Glutamatergic neuron (in vitro differentiated cells): ENCODE data around the gene CACNA1C. TPM values are rescaled to one million over a fixed set of nuclear protein-coding genes. Genes with fewer than 3 reads are reported as not detected.

Experiments
- DNase-seq: peaks from one replicate; pipeline ENCODE4 v3.0.0; 2022
- H3K27ac Mint-ChIP-seq: one replicate; pipeline ENCODE4 v1.8.0; 2020; ENCODE audit warnings: mild to moderate bottlenecking, mixed read lengths, inconsistent platforms; ENCODE audit not compliant: unreplicated experiment
- H3K27me3 Mint-ChIP-seq: one replicate; pipeline ENCODE4 v1.8.0; 2020; ENCODE audit warnings: mild to moderate bottlenecking, moderate library complexity, mixed read lengths, inconsistent platforms; ENCODE audit not compliant: unreplicated experiment
- H3K36me3 Mint-ChIP-seq: one replicate; pipeline ENCODE4 v1.8.0; 2020; ENCODE audit warnings: mild to moderate bottlenecking, mixed read lengths, inconsistent platforms; ENCODE audit not compliant: unreplicated experiment
- H3K4me1 Mint-ChIP-seq: one replicate; pipeline ENCODE4 v1.8.0; 2020; ENCODE audit warnings: mild to moderate bottlenecking, low read depth, mixed read lengths, inconsistent platforms; ENCODE audit not compliant: unreplicated experiment
- H3K4me3 Mint-ChIP-seq: one replicate; pipeline ENCODE4 v1.8.0; 2020; ENCODE audit warnings: mild to moderate bottlenecking, mixed read lengths, inconsistent platforms; ENCODE audit not compliant: unreplicated experiment
- H3K9me3 Mint-ChIP-seq: one replicate; pipeline ENCODE4 v1.8.0; 2020; ENCODE audit warnings: mild to moderate bottlenecking, moderate library complexity, mixed read lengths, inconsistent platforms; ENCODE audit not compliant: unreplicated experiment
- CTCF ChIP-seq: fragments of 200-600 bp; sonication (generic); IDR thresholded peaks from one replicate; pipeline ENCODE4 v1.5.0; 2021; ENCODE audit not compliant: partially characterized antibody, unreplicated experiment
- total RNA-seq: library from RNA; stranded (reverse); fragmentation: NEBNext Ultra II Directional; extraction: Animal tissue kit (Norgen Biotek cat#: 25700); gene quantifications from one replicate; pipeline ENCODE4 v1.2.1, GENCODE V29; 2021; ENCODE audit not compliant: unreplicated experiment

CACNA1C gene
- total RNA-seq, 1 donor from 2014 or later: 11.0 TPM

GRCh38 chr12:2686280-2686646 is 633.5 kb downstream of the CACNA1C start:
- peaks cover 10% of the 10 kb centered on the region for H3K27me3 Mint-ChIP-seq
- H3K36me3 Mint-ChIP-seq: peaks cover 8% of the 10 kb centered on the region
- H3K4me3 Mint-ChIP-seq: no peak overlapping the region
- H3K9me3 Mint-ChIP-seq: peaks cover 11% of the 10 kb centered on the region
- H3K27ac Mint-ChIP-seq: no peak overlapping the region
- TF ChIP-seq CTCF: no peak
- no peak for DNase-seq
- peaks cover 12% of the 10 kb centered on the region for H3K4me1 Mint-ChIP-seq

GRCh38 chr12:2687058-2687457 is 634.3 kb downstream of the CACNA1C start:
- TF ChIP-seq CTCF: no peak
- no peak for DNase-seq
- no peak overlapping the region for H3K27ac Mint-ChIP-seq
- no peak overlapping the region for H3K4me3 Mint-ChIP-seq
- peaks cover 14% of the 10 kb centered on the region for H3K9me3 Mint-ChIP-seq
- H3K4me1 Mint-ChIP-seq: peaks cover 8% of the 10 kb centered on the region
- peaks cover 10% of the 10 kb centered on the region for H3K27me3 Mint-ChIP-seq
- H3K36me3 Mint-ChIP-seq: peaks cover 8% of the 10 kb centered on the region

DNA sequence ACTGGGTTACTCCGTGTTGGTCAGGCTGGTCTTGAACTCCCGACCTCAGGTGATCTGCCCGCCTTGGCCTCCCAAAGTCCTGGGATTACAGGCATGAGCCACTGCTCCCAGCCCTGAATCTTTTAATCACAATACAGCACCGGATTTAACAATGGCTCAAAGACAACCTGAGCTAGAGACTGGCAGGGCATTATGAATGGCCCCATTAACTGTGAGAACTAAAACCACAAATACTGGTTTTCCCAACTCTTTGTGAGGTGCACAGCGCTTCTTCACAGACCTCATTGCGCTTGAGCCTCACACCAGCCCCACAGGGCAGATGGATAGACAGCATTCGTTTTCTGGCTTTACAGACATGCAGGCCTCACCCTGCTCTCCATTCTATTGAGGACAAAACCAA is 634.9 kb downstream of the CACNA1C start:
- H3K9me3 Mint-ChIP-seq: peaks cover 11% of the 10 kb centered on the region
- no peak for DNase-seq
- H3K4me1 Mint-ChIP-seq: peaks cover 10% of the 10 kb centered on the region
- no peak for TF ChIP-seq CTCF
- H3K27me3 Mint-ChIP-seq: peaks cover 10% of the 10 kb centered on the region
- peaks cover 2% of the 10 kb centered on the region for H3K36me3 Mint-ChIP-seq
- H3K27ac Mint-ChIP-seq: no peak overlapping the region
- H3K4me3 Mint-ChIP-seq: no peak overlapping the region

DNA sequence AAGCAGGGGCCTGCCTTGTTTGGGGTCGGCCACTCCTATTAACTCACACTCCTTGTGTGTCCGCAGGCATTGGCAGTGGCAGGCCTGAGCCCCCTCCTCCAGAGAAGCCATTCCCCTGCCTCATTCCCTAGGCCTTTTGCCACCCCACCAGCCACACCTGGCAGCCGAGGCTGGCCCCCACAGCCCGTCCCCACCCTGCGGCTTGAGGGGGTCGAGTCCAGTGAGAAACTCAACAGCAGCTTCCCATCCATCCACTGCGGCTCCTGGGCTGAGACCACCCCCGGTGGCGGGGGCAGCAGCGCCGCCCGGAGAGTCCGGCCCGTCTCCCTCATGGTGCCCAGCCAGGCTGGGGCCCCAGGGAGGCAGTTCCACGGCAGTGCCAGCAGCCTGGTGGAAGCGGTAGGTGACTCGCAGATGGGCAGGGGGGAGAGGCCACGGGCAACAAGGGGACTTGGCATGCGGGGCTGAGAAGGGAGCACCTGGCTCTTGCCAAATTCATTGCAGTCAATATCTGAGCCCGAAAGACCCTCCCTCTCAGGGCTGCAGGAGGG is 635.7 kb downstream of the CACNA1C start:
- Mint-ChIP-seq H3K4me1 (peaks cover 9% of the 10 kb centered on the region), H3K27me3 (peaks cover 7% of the 10 kb centered on the region), H3K4me3 (no peak overlapping the region), H3K9me3 (peaks cover 10% of the 10 kb centered on the region), H3K36me3 (no peaks in the 10 kb centered on the region), H3K27ac (no peak overlapping the region)
- DNase-seq: no peak
- TF ChIP-seq CTCF: no peak

DNA sequence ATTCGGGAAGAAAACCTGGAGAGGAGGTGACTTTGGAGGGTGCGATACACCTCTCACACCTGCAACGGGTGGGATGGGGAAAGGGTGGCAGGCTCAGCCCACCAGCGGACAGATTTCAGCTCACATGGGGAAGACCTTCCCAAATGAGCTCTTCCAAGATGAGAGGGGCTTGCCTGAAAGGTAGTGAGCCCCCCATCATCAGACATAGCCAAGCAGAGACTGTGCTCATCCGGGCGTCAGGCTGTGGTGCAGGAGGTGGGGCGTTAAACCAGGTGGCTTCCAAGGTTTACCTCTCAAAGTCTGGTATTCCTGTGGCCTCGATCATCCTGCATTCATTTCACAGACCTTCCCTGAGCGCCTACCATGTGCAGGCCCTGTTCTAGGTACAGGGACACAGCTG is 636.6 kb downstream of the CACNA1C start:
- no peak for TF ChIP-seq CTCF
- H3K4me3 Mint-ChIP-seq: peak overlapping the region; percentile 17
- peaks cover 7% of the 10 kb centered on the region for H3K27me3 Mint-ChIP-seq
- peaks cover 9% of the 10 kb centered on the region for H3K4me1 Mint-ChIP-seq
- no peak overlapping the region for H3K27ac Mint-ChIP-seq
- no peaks in the 10 kb centered on the region for H3K36me3 Mint-ChIP-seq
- H3K9me3 Mint-ChIP-seq: peaks cover 10% of the 10 kb centered on the region
- DNase-seq: no peak
